C4-2B (cell line): ENCODE results near the gene NPTX2.

Source experiments
- H3K27ac ChIP-seq: fragments of 450-650 bp; 2 replicates; pipeline ENCODE4 v1.5.1; 2017
- ZFX ChIP-seq: fragments of 450-650 bp; IDR thresholded peaks from 2 replicates; pipeline ENCODE4 v1.6.1; 2017
- TF ChIP-seq, protein P1 (sequence below): fragments of 450-650 bp; conservative IDR thresholded peaks from 2 replicates; pipeline ENCODE4 v1.5.1; 2017; ENCODE audit warnings: mild to moderate bottlenecking

The NPTX2 gene

DNA sequence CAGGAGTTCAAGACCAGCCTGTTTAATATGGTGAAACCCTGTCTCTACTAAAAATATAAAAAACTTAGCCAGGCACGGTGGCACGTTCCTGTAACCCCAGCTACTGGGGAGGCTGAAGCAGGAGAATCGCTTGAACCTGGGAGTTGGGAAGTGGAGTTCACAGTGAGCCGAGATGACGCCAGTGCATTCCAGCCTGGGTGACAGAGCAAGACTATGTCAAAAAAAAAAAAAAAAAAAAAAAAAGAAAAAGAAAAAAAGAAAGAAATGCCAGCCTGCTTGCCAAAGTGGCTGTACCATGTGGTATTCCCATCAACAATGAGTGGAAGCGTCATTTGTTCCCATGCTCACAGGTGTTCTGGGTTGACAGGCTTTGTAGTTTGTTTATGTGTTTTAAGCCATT is 43.3 kb upstream of the NPTX2 start:
- TF ChIP-seq, protein P1, sequence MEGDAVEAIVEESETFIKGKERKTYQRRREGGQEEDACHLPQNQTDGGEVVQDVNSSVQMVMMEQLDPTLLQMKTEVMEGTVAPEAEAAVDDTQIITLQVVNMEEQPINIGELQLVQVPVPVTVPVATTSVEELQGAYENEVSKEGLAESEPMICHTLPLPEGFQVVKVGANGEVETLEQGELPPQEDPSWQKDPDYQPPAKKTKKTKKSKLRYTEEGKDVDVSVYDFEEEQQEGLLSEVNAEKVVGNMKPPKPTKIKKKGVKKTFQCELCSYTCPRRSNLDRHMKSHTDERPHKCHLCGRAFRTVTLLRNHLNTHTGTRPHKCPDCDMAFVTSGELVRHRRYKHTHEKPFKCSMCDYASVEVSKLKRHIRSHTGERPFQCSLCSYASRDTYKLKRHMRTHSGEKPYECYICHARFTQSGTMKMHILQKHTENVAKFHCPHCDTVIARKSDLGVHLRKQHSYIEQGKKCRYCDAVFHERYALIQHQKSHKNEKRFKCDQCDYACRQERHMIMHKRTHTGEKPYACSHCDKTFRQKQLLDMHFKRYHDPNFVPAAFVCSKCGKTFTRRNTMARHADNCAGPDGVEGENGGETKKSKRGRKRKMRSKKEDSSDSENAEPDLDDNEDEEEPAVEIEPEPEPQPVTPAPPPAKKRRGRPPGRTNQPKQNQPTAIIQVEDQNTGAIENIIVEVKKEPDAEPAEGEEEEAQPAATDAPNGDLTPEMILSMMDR = no peak
- TF ChIP-seq ZFX = no peak
- H3K27ac ChIP-seq = no peak overlapping the region

DNA sequence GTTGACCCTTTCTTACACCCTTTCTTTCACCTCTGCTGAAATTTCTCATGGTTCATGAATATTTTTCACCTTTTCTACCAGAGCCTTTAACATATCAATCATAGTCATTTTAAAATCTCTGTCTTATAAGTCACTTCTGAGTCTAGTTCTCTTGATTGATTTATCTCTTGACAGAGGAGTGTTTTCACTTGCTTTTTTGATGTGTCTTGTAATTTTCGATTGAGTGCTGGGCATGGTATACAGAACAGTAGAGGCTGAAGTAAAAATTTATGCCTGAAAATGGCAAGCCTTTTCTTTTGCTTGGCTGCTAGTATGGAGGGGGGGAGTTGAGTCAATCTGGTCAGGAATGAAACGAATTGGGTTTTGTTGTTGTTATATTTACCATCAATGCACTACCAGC is 41.2 kb upstream of the NPTX2 start:
- H3K27ac ChIP-seq = no peak overlapping the region
- no peak for TF ChIP-seq ZFX
- TF ChIP-seq, protein P1 = no peak

DNA sequence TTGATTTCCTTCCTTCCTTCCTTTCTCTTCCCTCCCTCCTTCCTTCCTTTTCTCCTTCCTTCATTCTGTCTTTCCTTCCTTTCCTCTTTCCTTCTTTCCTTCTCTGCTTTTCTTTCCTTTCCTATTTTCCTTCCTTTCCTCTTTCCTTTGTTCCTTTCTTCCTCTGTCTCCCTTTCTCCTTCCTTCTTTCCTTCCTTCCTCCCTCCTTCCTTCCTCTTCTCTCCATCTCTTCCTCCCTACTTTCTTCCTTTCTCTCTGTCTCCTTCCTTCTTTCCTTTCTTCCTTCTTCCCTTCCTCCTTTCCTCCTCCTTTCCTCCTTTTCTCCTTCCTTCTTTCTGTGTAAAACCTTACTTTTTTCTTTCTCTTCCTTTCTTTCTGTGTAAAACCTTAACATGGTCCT is 32.3 kb upstream of the NPTX2 start:
- no peak overlapping the region for H3K27ac ChIP-seq
- TF ChIP-seq, protein P1 = no peak
- no peak for TF ChIP-seq ZFX

DNA sequence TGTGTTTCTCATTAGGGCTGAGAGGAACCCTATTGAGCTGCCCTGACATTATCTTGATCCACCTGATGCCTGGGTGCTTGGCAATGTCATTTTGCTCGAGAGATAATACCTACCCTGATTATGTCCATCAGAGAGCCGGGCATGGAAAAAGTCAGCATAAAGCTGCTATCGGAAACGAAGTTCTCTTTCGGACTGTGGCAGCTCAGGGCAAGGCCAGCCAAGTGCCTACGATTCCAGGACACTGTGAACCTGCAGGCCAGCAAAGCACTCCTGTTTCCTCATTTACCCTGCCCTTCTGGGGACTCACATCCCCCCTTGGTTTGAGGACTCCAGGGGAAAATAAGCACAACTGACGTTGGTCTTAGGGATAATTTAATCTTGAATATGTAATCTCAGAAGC is 25.2 kb upstream of the NPTX2 start:
- TF ChIP-seq ZFX = no peak
- TF ChIP-seq, protein P1 = no peak
- H3K27ac ChIP-seq = no peak overlapping the region

DNA sequence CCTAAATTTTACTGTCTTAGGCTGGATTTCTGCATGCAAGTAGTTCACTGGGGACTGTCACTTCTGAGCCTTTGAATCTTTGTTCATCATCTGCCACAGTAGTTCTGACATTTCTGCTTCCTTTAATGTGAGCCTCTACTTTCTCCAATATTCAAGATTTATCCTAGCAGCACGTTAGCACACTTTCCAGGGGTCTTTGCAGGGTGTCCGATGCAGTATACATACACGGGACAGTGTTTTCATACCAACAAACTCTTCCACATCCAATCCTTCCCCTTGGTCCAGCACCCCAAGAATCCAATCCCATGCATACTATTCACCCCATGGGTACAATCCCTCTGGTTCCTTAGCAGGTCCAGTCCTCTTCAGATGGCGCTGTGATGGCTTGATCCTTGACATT is 22.7 kb upstream of the NPTX2 start:
- TF ChIP-seq ZFX = no peak
- TF ChIP-seq, protein P1 = no peak
- H3K27ac ChIP-seq = no peak overlapping the region

DNA sequence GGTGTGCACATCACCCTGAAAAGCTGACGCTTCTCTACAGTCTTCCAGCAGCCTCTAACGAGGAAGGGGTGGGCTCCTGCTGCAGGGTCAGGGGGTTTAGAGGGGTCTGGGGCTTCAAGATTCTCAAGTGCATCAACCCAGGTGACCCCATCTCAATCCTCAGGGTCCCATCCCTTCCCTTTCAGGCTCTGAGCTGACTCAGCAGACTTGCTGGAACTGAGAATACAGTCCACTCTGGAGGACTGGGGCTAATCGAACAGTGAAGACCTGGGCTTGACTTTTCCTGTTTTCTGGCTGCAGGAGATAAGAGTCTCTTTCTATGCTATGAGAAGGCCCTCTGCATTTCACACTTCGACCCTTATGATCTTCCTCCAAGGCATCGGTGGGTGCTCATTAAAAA is 22.3 kb upstream of the NPTX2 start:
- H3K27ac ChIP-seq = no peak overlapping the region
- no peak for TF ChIP-seq ZFX
- TF ChIP-seq, protein P1 = no peak

DNA sequence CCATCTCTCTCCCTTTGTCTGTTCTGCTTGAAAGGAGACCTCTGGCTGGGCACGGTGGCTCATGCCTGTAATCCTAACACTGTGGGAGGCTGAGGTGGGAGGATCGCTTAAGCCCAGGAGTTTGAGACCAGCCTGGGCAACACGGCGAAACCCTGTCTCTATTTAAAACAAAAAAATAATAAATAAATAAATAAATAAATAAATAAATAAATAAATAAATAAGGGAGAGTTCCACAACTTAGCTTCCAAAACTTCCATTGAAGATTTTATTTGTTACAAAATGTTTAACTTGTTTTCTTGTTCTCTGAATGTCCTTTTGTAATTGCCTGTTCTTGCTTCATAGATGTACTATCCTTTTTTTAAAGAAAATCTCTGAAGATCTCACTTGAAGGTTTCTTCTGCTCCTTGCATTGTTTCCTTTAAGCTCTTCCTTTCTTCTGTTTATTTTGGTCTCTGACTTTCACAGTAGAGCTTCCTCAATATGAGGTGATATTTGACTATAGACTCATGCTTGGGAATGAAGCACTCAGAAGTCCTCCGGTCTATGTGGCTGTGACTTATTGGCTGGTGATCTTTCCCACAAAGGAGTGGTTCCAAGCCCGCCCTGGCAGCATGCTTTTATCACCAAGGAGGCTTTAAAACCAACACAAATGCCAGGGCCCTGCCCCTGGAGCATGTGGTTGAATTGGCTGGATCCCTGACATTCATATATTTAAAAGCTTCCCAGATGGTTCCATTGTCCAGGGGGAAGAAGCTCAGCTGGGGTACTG is 18.1 kb upstream of the NPTX2 start:
- no peak overlapping the region for H3K27ac ChIP-seq
- TF ChIP-seq, protein P1 = no peak
- TF ChIP-seq ZFX = no peak
